GM21529 (cell line): ENCODE measurements around the gene IL22RA1.

ENCODE experiments used
- ATAC-seq: cut with Tn5 transposase; IDR thresholded peaks from one replicate; pipeline ENCODE4 v1.9.1; 2021; ENCODE audit not compliant: unreplicated experiment

The IL22RA1 gene

DNA sequence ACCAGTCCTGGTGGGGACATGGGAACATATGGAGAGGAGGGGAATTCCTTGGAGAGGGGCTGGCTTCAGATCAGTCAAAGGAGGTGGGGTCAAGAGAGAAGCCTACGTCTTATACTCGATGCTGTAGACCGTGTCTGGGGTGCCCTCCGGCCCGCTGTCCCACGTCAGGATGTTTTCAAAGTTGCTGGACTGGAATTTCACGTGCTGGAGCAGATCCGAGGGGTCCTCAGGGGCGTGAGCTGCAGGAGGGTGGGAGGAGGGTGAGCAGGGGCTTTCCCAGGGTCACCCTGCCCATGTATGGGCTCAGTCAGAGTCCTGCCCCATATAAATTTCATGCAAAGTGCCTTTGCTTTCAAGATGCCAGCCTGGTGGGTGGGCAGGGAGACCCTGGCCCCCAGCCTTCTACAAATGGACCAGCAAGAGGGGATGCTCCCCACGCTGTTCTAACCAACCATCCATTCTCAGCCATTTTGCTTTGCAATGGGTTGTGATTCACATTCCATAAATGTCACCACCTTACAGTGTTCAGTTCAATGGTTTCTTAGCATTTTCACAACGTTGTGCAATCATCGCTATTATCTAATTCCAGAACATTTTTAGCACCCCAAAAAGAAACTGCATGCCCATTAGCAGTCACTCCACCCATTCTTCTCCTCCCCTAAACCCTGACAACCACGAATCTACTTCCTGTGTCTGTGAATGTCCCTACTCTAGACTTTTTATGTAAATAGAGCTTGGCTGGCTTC lies 4.3 kb downstream of the IL22RA1 start:
- ATAC-seq = no peak

DNA sequence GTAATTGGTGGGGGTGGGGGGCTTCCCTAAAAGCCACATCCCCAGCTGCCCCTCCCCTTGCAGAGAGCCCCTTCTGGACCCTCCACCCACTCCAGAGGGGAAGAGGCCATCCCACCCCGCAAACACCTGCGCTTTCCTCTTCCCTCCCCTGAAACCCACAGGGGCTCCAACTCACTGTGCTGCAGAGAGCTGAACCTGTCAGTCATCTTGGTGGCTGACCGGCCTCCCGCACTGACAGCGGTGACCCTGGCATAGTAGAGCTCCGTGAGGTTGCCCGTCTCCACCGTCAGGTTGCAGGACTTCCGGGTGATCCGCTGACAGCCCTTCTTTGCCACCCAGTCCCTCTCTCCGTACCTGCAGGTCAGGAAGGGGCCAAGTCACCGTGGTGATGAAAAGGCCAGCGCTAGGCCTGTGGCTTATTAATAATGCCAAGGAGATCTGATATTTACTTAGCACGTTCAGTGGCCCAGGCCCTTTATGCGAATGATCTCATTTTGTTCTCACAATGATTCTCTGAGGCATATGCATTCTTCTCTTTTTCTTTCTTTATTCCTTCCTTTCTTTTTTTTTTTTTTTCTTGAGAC lies 5.9 kb downstream of the IL22RA1 start:
- ATAC-seq = no peak

DNA sequence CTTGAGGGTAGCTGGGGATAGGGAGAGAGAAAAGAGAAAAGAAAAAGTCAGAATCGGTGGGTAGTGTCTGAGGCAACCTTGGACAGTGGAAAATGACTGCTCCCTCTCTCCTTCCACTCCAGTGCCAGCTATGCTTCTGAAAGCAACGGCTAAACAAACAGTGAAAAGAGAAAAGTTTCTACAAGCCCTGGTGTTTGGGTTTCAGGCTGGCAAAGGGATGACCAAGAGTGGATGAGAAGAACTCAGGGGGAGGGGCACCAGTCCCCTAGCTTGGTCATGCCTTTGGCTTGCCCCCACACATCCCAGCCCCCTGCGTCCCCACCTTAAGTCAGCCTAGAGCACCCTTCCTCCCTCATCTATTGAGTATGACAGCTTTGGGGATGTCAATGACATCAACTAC lies 8.6 kb downstream of the IL22RA1 start:
- ATAC-seq = no peak

DNA sequence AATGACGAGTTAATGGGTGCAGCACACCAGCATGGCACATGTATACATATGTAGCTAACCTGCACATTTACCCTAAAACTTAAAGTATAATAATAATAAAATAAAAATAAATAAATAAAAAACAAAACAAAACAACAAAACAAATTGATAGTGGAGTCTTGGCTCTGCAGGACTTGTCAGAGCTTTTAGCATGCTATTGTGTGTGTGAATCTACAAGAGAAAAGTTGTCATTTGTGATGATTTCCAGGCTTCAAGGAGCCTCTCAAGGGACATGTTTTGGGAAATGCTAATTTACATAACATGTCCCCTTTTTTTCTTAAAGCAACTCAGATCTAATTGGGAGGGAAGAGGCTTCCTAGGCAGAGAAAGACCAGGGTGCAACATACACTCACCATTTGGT lies 9.1 kb downstream of the IL22RA1 start:
- no peak for ATAC-seq

DNA sequence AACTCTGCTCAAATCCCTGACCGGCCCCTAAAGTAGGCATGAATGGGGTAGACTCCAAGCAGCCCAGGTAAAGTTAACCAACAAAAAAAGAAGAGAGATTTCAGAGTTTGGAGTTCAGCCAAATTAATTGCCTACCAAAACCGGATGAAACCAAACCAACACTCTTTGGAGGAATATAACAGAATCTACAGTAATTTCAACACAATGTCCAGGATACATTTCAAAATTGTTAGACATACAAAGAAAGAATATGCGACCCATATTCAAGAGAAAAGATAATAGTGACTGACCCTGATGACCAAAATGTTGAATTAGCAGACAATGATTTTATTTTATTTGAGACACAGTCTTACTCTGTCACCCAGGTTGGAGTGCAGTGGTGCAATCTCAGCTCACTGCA lies 12.6 kb downstream of the IL22RA1 start:
- no peak for ATAC-seq

DNA sequence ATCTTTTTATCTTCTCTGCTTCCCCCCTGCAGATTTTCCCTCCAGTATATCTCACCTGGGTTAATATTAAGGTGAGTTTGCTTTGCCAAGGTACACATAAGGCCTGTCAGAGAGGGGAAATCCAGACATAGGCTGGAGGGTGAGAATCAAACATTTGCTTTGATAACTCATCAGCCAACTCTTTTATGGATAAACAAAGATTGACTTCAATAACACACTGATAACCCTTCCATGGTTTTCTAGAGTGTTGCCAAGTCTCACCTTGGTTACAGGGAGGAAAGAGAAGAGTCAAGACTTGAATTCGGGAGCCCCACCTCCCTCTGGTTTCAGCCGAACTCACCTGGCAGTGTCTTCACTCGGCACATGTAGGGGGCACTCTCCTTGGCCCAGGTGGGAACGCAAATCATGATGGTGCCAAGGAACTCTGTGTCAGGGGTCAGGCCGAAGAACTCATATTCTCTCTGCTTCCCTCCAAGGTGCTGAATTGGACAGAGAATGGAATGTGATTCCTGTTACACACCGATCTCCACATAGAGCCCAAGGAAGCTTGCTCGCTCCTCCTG lies 15.1 kb downstream of the IL22RA1 start:
- no peak for ATAC-seq

DNA sequence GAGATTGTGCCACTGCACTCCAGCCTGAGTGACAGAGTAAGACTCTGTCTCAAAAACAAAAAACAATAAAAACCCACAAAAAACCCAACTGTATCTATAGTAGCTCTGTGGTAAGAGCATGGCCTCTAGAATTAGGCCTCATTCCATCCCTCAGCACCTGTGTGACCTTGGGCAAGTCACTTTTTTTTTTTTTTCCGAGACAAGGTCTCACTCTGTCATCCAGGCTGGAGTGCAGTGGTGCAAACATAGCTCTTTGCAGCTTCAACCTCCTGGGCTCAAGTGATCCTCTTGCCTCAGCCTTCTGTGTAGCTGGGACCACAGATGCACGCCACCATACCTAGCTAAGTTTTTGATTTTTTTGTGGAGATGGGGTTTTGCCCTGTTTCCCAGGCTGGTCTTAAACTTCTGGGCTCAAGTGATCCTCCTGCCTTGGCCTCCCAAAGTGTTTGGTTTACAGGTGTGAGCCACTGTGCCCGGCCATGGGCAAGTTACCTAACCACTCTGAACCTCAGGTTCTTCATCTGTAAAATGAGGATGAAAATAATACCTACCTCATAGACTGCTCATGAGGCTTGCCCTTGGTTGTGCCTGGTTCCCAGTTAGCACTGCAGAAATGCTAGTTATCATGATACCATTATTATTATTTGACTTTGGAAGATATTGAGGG lies 15.7 kb downstream of the IL22RA1 start:
- no peak for ATAC-seq

DNA sequence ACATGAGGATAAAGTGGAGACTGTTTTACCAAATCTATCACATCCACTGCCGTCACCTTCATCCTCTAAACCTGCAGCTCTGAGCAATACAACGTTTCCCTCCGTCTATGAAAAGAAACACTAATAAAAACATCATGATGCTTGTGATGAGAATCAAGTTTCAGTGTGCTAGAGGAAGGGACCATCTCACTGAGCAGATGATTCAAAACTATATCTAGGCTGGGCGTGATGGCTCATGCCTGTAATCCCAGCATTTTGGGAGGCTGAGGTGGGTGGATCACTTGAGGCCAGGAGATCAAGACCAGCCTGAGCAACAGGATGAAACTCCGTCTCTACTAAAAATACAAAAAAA lies 16.3 kb downstream of the IL22RA1 start:
- ATAC-seq = no peak

DNA sequence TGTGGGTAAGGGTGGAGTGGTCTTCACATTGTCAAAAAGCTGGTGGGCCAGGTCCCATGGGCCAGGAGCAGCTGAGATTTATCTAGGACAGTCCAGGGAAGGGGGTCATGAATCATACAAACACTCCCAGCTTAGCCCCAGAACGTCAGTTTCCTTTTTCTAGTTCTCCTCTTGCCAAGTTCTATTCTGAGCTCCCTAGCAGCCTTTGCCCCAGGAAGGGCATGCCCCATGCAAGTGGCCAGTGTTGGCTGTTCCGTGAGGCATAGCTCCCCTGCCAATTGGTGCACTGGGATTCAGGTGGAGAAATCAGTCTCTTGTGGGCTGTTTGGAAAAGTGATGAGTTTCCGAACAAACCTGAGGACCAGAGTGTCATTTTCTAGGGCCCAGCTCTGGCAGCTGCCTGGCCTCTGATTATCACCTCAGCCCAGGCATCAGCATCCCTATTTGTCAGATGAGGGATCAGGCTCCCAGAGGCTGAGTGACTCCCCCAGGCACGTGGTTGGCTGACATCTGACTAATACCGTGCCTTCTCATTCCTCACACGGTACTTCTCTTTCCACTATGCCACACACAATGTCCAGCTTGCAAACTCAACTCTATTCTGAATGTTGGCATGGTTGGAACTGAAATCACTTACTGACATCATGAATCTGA lies 16.8 kb downstream of the IL22RA1 start:
- ATAC-seq = no peak

DNA sequence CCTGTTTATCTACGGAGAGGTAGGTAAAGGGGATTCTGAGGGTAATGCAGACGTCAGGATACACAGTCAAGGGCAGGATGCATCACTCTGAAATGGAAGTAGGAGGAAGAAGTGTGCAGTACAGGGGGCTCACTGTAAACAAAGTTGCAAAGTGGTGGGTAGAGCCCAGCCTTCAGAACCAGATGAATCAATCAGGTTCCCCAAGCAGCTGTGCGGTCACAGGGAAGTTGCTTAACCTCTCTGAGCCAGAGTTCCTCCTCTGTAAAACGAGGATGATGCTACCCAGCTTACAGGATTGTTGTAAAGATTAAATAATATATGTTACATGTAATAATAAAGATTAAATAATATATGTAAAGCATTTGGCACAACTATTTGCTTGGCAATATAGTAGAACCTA lies 17.5 kb downstream of the IL22RA1 start:
- no peak for ATAC-seq

DNA sequence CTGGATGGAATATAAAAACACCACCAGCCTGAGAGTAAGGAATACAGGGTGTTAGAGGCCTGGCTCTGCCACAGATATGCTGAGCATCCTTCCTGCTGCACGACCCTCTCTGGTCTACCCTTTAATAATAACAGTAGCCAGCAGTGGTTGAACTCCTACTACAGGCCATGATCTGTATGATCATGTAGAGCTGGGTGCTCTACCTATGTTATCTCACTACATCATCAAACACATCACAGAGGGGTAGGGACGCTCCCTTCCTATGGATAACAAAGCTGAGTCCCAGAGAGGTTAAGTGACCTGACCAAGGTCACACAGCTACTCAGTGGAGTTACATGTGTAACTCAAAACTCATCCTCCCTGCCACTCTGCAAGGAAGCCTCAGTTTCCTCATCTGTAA lies 18.0 kb downstream of the IL22RA1 start:
- ATAC-seq = no peak

DNA sequence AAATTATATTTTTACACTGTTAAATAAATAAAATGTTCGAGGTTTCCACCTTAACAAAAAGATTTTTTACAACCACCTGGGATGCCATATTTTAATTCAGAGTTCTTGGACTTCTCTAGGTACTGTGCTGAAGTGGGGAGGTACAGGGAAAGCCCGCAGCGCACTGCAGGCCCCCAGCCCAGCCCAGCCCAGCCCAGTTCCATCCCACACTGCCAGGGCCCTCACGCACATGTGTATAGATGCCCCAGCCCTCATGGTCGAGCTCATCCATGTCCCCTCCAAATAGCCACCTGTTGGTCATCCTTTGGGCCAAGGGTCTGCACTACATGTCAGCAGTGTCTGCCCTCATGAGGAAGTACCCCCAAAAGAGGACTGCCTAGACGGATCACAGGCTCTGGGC lies 19.3 kb downstream of the IL22RA1 start:
- no peak for ATAC-seq

DNA sequence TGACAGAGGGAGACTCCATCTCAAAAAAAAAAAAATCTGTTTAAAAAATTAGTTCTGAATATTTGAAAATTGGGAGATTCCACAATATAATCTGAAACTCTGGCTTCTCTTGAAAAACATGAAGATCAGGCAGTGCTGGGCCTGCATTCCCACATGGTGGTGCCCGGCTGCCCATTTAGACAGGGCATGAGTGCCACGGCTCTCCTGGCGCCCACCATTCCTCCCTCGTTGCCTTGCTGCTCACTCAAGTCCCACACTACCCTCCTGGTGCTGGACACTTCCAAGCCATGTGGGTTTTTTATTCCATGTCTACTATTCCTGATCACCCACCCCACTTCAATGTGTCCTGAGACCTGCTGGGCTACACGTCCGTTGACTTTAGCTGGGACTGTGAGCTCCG lies 20.2 kb downstream of the IL22RA1 start:
- ATAC-seq = no peak

DNA sequence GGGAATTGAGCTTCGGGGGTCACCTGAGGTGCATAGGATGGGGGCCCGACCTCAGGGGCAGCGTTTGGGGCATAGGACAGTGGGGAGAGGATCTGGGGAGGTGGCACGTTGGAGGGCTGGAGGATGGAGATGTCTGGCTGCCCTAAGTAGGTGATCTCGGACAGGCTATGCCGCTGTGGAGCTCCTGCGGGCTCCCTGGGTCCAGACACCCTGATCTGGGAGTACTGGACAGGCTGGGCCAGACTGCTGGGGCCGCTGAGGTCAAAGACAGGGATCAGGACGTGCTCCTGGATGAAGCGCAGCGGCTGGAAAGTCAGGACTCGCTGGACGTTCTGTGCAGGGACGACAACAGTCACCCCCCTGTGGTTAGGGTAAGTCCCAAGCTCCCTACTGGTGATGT lies 21.5 kb downstream of the IL22RA1 start:
- no peak for ATAC-seq

DNA sequence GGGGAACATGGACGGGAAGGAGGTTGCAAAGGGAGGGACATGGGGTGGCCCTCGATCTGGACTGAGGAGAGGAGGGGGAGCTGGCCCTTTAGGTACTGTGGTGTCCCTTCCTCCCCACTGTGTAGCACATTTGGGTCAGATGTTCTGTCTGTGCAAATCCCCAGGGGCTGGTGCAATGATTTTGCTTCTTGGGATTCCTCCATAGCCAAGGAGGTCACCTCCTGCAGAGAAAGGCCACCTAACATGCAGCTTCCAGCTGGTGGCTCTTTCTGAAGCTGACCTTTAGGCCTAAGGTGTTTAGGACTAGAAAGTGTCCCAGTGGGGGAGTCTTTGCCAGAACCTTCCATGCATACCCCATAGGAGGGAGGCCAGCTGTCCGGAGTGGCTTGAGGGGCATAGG lies 22.0 kb downstream of the IL22RA1 start:
- ATAC-seq = no peak

DNA sequence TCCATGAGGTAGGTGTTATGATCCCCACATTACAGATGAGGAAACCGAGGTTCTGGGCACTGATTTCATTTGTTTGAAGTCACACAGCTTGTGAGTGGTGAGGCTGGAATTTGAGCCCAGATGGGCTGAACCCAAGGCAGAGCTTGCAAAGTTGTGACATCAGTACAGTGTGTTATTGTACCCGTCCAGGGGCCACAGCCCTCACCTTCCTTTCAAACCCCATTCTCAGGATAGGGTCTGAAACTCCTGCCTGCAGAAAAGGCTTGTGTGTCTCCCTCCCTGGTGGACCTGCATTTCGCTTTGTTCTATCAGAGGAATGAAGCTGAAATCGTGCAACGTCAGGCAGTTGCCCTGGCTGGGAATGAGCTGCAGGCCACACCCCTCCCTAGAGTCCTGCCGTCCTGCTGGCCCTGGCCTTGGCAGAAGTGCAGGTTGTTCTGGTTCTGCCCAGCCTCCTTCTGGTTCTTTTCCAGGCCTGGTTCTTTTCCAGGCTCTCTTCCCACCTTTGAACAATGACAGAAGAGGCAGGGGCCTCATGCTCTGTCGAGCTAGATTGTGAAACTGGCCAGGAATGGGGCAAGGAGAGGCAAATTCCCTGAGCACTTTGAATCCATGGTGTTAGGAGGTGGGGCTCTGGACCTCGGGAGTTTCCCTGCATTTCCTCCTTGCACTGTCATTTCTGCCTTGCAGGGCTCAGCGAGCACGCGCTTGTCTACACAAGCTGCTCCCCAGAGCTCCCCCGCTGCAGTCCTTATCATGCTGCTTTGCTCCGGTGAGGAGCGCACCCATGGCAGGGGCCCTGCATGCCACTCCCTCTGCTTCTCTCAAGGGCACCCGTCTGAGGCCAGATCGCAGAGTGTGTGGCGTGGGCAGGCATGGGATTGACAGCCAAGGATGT lies 22.8 kb downstream of the IL22RA1 start:
- no peak for ATAC-seq

DNA sequence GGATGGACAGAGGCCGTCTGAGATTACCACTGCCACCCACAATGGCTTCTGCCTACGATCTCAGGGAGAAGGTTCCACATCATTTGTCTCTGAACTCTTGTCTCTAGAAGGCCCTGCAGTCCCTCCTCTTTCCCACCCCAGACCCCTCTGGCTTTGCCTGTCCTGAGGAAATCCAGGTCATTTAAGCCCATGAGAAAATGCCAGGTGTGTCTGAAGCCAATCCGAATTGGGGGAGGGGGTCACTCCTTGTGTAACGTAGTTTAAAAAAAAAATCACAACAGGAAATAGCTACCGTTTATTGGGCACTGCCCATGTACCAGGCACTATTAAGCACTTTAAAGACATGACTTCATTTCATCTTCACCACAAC lies 23.5 kb downstream of the IL22RA1 start:
- ATAC-seq = no peak

DNA sequence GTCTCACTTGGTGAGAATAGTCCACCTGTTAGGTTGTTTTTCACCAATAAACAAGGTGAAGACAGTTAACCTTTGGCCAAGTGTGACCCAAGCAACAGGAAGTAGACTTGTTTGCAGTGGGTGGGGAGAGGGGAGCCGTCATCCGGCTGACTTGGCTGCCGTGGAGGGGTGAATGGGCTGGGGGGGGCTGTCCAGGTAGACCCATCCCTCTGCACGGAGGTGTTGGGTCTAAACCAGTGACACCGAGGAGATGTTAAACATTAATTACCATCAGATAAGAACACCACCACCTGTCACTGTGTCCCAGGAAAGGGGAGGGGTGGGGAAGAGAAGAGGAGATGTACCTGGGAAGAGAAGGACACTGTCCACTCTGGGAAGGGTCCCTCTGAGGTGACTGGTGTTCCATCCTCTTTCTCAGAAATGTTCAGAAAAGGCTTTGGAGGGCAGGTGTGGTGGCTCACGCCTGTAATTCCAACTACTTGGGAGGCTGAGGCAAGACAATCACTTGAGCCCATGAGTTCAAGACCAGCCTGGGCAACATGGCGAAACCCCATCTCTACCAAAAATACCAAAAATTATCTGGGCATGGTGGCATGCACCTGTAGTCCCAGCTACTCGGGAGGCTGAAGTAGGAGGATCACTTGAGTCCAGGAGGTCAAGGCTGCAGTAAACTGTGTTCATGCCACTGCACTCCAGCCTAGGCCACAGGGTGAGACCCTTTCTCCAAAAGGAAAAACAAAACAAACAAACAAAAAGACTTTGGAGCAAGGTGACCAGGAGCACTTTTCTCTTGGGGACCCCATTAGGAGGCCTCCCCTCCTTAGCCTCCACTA lies 24.3 kb downstream of the IL22RA1 start:
- no peak for ATAC-seq

DNA sequence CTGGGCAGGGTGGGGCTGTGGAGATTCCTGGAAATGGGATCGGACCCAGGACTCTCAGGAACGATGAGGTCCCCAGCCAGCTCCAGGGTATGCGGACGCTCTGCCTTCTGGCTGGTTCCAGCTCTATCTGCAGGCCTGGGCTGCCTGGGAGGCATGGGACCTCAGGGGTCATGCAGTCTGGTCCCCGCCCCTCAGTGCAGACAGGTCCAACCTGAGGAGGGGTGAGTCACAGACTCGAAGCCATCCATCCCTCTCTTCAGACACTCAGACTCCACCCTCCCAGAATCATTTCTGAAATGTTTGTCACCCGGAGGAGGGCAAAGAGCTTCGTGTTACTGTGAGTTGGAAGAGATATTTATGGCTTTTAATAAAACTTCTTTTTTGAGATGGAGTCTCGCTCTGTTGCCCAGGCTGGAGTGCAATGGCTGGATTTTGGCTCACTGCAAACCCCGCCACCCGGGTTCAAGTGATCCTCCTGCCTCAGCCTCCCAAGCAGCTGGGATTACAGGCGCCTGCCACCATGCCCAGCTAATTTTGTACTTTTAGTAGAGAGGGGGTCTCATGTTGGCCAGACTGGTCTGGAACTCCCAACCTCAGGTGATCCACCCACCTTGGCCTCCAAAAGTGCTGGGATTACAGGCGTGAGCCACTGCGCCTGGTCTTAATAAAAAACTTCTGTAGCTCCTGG lies 25.1 kb downstream of the IL22RA1 start:
- no peak for ATAC-seq
